Endothelial cell of umbilical vein (primary cell): ENCODE results near the gene HCN2. TPM values are rescaled to one million over a fixed set of nuclear protein-coding genes. Genes with fewer than 3 reads are reported as not detected.

Experiments used
- BruUV-seq: library from RNA; stranded (reverse); fragments of 400-500 nt; replicated peaks from 2 replicates; lab custom pipeline; 2021; lab: Mats Ljungman, UMichigan
- CTCF ChIA-PET: fragments of 300-600, 350-600 bp; sonication (Branson Sonifier 250); formaldehyde crosslinking; loops from one replicate; lab custom pipeline; 2021; ENCODE audit warnings: antibody characterized with exemption, inconsistent platforms; lab: Charles Lee
- POLR2A ChIA-PET: fragments of 300-600, 350-600 bp; sonication (Branson Sonifier 250); formaldehyde crosslinking; loops from one replicate; lab custom pipeline; 2021; ENCODE audit warnings: antibody characterized with exemption, inconsistent platforms; lab: Charles Lee
- DNase-seq: peaks from one replicate; pipeline ENCODE4 v3.0.0-alpha.2; 2011; ENCODE audit warnings: low read depth, low spot score
- FAIRE-seq: peaks from 2 replicates; lab custom pipeline; 2011; peaks lifted over from hg19 to GRCh38; lab: Jason Lieb, UNC
- H2AFZ ChIP-seq: 2 replicates; pipeline ENCODE4 v1.6.0; 2012; ENCODE audit warnings: low read depth, low read length, control low read depth, inconsistent platforms
- H3K27ac ChIP-seq: 2 replicates; pipeline ENCODE4 v1.5.1; 2011; ENCODE audit warnings: low read depth, mild to moderate bottlenecking, control low read depth, low read length, moderate library complexity; ENCODE audit not compliant: insufficient read depth
- H3K27me3 ChIP-seq, 2 experiments: 2 replicates each; pipeline versions ENCODE4 v1.6.0 to v1.6.1; 2011; ENCODE audit warnings: low read length in 2 of 2, mixed read lengths in 1 of 2; ENCODE audit not compliant: control insufficient read depth in 2 of 2, insufficient read depth in 2 of 2
- H3K36me3 ChIP-seq, 2 experiments: 2 replicates in 1 of 2; 3 replicates in 1 of 2; pipeline ENCODE4 v1.5.1; 2011; ENCODE audit warnings: low read length in 2 of 2, mild to moderate bottlenecking in 1 of 2, moderate library complexity in 1 of 2; ENCODE audit not compliant: control insufficient read depth in 2 of 2, insufficient read depth in 2 of 2; ENCODE audit errors: extremely low read depth in 1 of 2
- H3K4me1 ChIP-seq: 3 replicates; pipeline ENCODE4 v1.5.1; 2011; ENCODE audit warnings: mild to moderate bottlenecking, low read length; ENCODE audit not compliant: control insufficient read depth, insufficient read depth; ENCODE audit errors: extremely low read depth
- H3K4me2 ChIP-seq: 2 replicates; pipeline ENCODE4 v1.6.1; 2011; ENCODE audit warnings: low read length, control low read depth, mixed read lengths; ENCODE audit not compliant: insufficient read depth
- H3K4me3 ChIP-seq, 3 experiments: fragments of 200-600 bp in 1 of 3; sonication (generic), shearing (Covaris generic) in 1 of 3; replicated peaks in 1 of 3; 2 replicates each; pipeline ENCODE4 v1.5.1; 2011 to 2016; ENCODE audit warnings: control low read depth in 3 of 3, low read length in 3 of 3, mild to moderate bottlenecking in 2 of 3, inconsistent platforms in 1 of 3, low read depth in 1 of 3, moderate library complexity in 1 of 3; ENCODE audit not compliant: insufficient read depth in 1 of 3
- H3K79me2 ChIP-seq: 2 replicates; pipeline ENCODE4 v1.6.0; 2012; ENCODE audit warnings: low read length, inconsistent platforms; ENCODE audit not compliant: control insufficient read depth, insufficient read depth
- H3K9ac ChIP-seq: replicated peaks from 2 replicates; pipeline ENCODE3; 2011; ENCODE audit warnings: low read length, control low read depth; ENCODE audit not compliant: insufficient read depth; ENCODE audit errors: extremely low read depth
- H3K9me1 ChIP-seq: replicated peaks from 3 replicates; pipeline ENCODE4 v1.6.0; 2011; ENCODE audit warnings: mild to moderate bottlenecking, low read length; ENCODE audit not compliant: control insufficient read depth, insufficient read depth; ENCODE audit errors: extremely low read depth
- H3K9me3 ChIP-seq: replicated peaks from 2 replicates; pipeline ENCODE4 v1.5.1; 2012; ENCODE audit warnings: low read length, inconsistent platforms; ENCODE audit not compliant: control insufficient read depth, insufficient read depth
- H4K20me1 ChIP-seq: replicated peaks from 2 replicates; pipeline ENCODE3; 2011; ENCODE audit warnings: mild to moderate bottlenecking, low read length; ENCODE audit not compliant: control insufficient read depth, insufficient read depth; ENCODE audit errors: extremely low read depth
- EZH2 ChIP-seq: IDR thresholded peaks from 2 replicates; pipeline ENCODE4 v1.6.1; 2012; ENCODE audit warnings: borderline replicate concordance, low read depth, mild to moderate bottlenecking, moderate library complexity, low read length, inconsistent platforms; ENCODE audit not compliant: severe bottlenecking
- GATA2 ChIP-seq: IDR thresholded peaks from 2 replicates; pipeline ENCODE4 v1.7.0; 2011; ENCODE audit warnings: low read depth, mild to moderate bottlenecking, moderate library complexity, mixed read lengths, low read length; ENCODE audit not compliant: insufficient read length, insufficient read depth
- JUN ChIP-seq: IDR thresholded peaks from 2 replicates; pipeline ENCODE4 v1.6.1; 2011; ENCODE audit warnings: borderline replicate concordance, low read depth; ENCODE audit not compliant: insufficient read length, insufficient read depth
- MYC ChIP-seq: IDR thresholded peaks from one replicate; pipeline ENCODE4 v1.6.1; 2011; ENCODE audit warnings: mild to moderate bottlenecking, low read depth, low read length
- POLR2A ChIP-seq: IDR thresholded peaks from 2 replicates; pipeline ENCODE4 v1.6.1; 2012; ENCODE audit warnings: low read depth, mild to moderate bottlenecking, control low read depth, low read length
- POLR2AphosphoS5 ChIP-seq: IDR thresholded peaks from 2 replicates; pipeline ENCODE4 v1.6.1; 2012; ENCODE audit warnings: low read depth, mild to moderate bottlenecking, control low read depth, low read length, moderate library complexity; ENCODE audit not compliant: insufficient read depth
- dilution Hi-C: fragments of 300-500 bp; cut with MboI; formaldehyde crosslinking; loops from one replicate; pipeline ENCODE4 v1.15.0; 2019; ENCODE audit warnings: low sequenced_read_pairs; ENCODE audit not compliant: extremely low pct_ligation_motif_present
- intact Hi-C: fragments of 100-400 bp; cut with micrococcal nuclease; formaldehyde crosslinking; loops from one replicate; pipeline ENCODE4 v1.10.0; 2022
- polyA plus RNA-seq, 4 experiments: library from polyadenylated mRNA; depleted of rRNA in 3 of 4; stranded (reverse) in 3 of 4; unstranded in 1 of 4; fragments of >200 nt; gene quantifications; 2 replicates each; pipeline versions ENCODE4 v1.2.1 to v1.2.3, GENCODE V29; 2011 to 2012; ENCODE audit warnings: missing spikeins in 1 of 4
- total RNA-seq: library from RNA; stranded (reverse); gene quantifications from 2 replicates; pipeline ENCODE4 v1.2.3, GENCODE V29; 2021
- TF ChIP-seq, protein P1 (sequence below), 2 donors: IDR thresholded peaks; 1 replicate in 1 of 2; 2 replicates in 1 of 2; pipeline ENCODE4 v1.5.1; 2011; ENCODE audit warnings: low read length in 2 of 2, mild to moderate bottlenecking in 2 of 2, moderate library complexity in 2 of 2, control low read depth in 1 of 2, inconsistent platforms in 1 of 2, low read depth in 1 of 2; ENCODE audit not compliant: insufficient read depth in 1 of 2; ENCODE audit errors: extremely low read depth in 1 of 2
- TF ChIP-seq, protein P2 (sequence below): IDR thresholded peaks from 2 replicates; pipeline ENCODE4 v1.6.1; 2011; ENCODE audit not compliant: insufficient read depth, insufficient read length

The HCN2 gene
- total and polyA plus RNA-seq, 2 donors (not counting 3 experiments of a cell fraction or from before 2014, with no cell fraction given) = 0.18 to 0.53 TPM

DNA sequence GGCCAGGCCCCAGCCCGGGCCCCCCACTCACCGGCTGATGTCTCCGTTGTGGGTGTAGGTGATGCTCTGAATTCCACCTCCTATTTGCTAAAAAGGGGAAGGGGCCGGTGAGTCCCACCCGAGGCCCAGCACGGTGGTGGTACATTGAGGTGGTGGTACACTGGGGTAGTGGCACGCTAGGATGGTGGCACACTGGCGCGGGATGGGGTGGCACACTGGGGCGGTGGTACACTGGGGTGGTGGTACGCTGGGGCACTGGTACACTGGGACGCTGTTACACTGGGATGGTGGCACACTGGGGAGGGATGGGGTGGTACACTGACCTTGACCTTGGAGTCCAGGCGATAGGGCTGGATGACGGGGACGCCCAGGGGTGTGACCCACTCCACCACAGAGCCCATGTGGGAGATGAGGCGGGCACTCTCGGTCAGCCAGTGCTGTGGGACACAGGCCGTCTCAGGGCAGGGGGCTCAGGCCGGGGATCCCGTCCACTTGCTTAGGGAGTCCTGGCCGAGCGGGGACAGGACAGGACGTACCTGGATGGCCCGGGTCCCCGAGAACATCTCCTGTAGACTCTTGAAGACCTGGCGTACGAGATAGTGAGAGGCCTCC, 29.1 kb downstream of the HCN2 start:
- Histone ChIP-seq H3K4me2 (no peak overlapping the region), H4K20me1 (no peaks in the 10 kb centered on the region), H2AFZ (no peak overlapping the region), H3K4me3 (no peak overlapping the region), H3K4me1 (no peaks in the 10 kb centered on the region), H3K9me1 (no peaks in the 10 kb centered on the region), H3K9ac (no peak overlapping the region), H3K79me2 (no peaks in the 10 kb centered on the region), H3K27ac (no peak overlapping the region), H3K27me3 (no peaks in the 10 kb centered on the region), H3K9me3 (no peaks in the 10 kb centered on the region), H3K36me3 (peaks cover 3 to 25% of the 10 kb centered on the region in 2 experiments)
- CTCF ChIA-PET = no interaction called here
- BruUV-seq = no TSS peak
- POLR2A ChIA-PET = no interaction called here
- FAIRE-seq (no peak), DNase-seq (no peak)
- TF ChIP-seq EZH2 (no peak), POLR2A (no peak), MYC (no peak), POLR2AphosphoS5 (no peak), GATA2 (no peak), JUN (no peak)
- TF ChIP-seq, protein P1, sequence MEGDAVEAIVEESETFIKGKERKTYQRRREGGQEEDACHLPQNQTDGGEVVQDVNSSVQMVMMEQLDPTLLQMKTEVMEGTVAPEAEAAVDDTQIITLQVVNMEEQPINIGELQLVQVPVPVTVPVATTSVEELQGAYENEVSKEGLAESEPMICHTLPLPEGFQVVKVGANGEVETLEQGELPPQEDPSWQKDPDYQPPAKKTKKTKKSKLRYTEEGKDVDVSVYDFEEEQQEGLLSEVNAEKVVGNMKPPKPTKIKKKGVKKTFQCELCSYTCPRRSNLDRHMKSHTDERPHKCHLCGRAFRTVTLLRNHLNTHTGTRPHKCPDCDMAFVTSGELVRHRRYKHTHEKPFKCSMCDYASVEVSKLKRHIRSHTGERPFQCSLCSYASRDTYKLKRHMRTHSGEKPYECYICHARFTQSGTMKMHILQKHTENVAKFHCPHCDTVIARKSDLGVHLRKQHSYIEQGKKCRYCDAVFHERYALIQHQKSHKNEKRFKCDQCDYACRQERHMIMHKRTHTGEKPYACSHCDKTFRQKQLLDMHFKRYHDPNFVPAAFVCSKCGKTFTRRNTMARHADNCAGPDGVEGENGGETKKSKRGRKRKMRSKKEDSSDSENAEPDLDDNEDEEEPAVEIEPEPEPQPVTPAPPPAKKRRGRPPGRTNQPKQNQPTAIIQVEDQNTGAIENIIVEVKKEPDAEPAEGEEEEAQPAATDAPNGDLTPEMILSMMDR (IDR thresholded peaks at IDR 0.05; ENCODE audit: extremely low read depth in 1 of 2, insufficient read depth in 1 of 2, low read depth in 1 of 2, low read length in 2 of 2) = no peak
- TF ChIP-seq, protein P2, sequence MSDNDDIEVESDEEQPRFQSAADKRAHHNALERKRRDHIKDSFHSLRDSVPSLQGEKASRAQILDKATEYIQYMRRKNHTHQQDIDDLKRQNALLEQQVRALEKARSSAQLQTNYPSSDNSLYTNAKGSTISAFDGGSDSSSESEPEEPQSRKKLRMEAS = no peak
- intact Hi-C loops (no loop called here), dilution Hi-C loops (no loop called here)
